ENCODE results near the gene IL24.
"Not testable (repeated sequence)": the region's sequence is repeated elsewhere in the genome, so short reads cannot be mapped to it uniquely, and the experiment has no call there.

The IL24 gene

DNA sequence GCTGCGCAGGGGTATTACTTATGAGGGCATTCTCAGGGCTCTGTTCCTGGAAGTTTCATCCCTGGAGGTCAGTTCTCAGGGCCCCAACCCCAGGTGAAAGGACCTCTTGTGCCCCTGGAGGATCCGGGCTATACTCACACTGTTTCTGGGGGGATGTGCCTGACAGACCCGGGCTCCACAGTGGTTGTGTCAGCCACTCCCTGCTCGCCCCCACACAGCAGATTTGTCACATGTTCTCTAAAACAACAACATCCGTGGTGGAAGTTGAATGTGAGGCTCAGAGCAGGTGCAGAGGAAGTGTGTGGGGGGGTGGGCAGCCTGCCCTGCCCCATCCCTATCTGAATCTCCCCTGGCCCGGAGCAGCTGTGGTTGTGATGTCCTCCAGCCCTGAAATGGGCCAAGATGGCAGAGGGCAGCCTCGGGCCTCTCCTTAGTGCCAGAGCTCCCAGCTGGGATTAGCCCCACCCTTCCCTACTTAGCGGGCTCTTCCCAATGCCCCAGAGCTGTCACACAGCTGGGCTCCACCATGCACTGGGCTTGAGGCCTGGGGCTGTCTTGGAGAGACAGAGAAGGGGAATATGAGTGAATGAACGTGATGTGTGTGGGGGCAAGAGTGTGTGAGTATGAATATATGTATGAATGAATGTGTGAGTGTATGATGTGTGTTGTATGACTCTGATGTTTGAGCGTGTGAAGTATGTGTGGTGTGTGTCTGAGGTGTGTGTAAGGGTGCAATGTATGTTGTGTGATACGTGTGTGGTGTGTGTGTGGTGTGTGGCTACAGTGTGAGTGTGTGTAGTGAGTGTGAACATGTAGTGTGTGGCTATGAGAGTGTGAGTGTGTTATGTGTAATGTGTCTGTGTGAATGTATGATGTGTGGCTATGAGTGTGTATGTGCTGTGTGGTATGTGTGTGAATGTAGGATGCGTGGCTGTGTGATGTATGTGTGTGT lies 26.0 kb downstream of the IL24 start:
- Histone ChIP-seq H3K27ac (peak overlapping the region; percentile 89 to 98 (median 95)), H3K9me3 (replicated peaks in 1 of 11) (no peaks in the 10 kb centered on the region; a peak in 2 of 22 replicates), H4K20me1 (no peaks in the 10 kb centered on the region), H3K4me2 (peak overlapping the region; percentile 83 to 97 (median 92)), H3K4me1 (peaks cover 73 to 100% (median 88%) of the 10 kb centered on the region in 10 experiments), H3K27me3 (no peaks in the 10 kb centered on the region), H3K4me3 (peak overlapping the region in 8 of 10 experiments; percentile 18 to 66 (median 54); a peak in 11 of 20 replicates), H3K36me3 (peaks cover 0 to 12% (median 0%) of the 10 kb centered on the region in 11 experiments; a peak in 2 of 22 replicates), H3K9ac (peak overlapping the region; percentile 77 to 89 (median 82); a peak in 21 of 22 replicates)
- TF ChIP-seq Cebpa-rat (IDR thresholded peaks at IDR 0.05) = no peak; a peak in 1 of 22 replicates

DNA sequence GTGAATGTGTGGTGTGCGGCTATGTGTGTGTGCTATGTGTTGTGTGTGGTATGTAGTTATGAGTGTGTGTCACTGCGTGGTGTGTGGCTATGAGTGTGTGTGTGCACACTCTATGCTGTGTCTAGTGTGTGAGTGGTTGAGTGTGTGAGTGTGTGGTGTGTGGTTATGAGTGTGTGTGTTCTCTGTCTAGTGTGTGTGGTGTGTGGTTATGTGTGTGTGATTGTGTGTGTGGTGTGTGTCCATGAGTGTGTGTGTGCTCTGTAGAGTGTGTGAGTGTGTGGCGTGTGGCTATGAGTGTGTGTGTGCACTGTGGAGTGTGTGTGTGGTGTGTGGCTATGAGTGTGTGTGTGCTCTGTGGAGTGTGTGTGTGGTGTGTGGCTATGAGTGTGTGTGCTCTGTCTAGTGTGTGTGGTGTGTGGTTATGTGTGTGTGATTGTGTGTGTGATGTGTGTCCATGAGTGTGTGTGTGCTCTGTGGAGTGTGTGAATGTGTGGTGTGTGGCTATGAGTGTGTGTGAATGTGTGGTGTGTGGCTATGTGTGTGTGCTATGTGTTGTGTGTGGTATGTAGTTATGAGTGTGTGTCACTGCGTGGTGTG lies 26.8 kb downstream of the IL24 start:
- not testable (repeated sequence) for H3K9me3 ChIP-seq (replicated peaks in 1 of 11); H3K36me3 ChIP-seq; H4K20me1 ChIP-seq; H3K4me3 ChIP-seq; H3K27me3 ChIP-seq
- Histone ChIP-seq H3K27ac (peak overlapping the region; percentile 89 to 98 (median 95)), H3K9ac (peak overlapping the region; percentile 66 to 89 (median 82); a peak in 21 of 22 replicates), H3K4me2 (peak overlapping the region; percentile 83 to 97 (median 92)), H3K4me1 (peaks cover 66 to 99% (median 81%) of the 10 kb centered on the region in 10 experiments)

DNA sequence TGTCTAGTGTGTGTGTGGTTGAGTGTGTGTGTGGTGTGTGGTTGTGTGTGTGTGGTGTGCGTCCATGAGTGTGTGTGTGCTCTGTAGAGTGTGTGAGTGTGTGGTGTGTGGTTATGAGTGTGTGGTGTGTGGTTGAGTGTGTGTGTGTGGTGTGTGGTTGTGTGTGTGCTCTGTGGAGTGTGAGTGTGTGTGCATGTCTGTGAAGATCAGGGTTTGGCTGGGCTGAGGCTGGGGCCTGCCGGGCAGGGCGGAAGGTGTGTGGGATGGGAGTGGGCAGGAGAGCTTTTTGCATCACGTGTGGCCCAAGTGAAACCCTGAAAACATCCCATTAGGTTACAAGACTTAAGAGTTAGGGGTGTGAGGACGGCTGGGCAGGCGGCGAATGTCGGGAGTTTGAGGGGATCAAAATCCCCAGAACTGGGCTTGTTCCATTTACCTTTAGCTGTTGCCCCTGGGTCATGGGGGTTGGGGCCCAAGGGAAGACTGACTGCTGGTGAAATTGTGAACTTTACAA lies 27.4 kb downstream of the IL24 start:
- Histone ChIP-seq H3K4me3 (no peak overlapping the region), H3K4me1 (peaks cover 65 to 99% (median 80%) of the 10 kb centered on the region in 10 experiments), H3K9ac (peak overlapping the region; percentile 66 to 89 (median 82)), H3K27me3 (no peaks in the 10 kb centered on the region), H3K9me3 (replicated peaks in 1 of 11) (no peaks in the 10 kb centered on the region; a peak in 1 of 22 replicates), H3K4me2 (peak overlapping the region; percentile 83 to 97 (median 92)), H3K36me3 (no peaks in the 10 kb centered on the region; a peak in 1 of 22 replicates), H3K27ac (peak overlapping the region; percentile 89 to 98 (median 95)), H4K20me1 (no peaks in the 10 kb centered on the region)
- no peak for TF ChIP-seq Cebpa-rat (IDR thresholded peaks at IDR 0.05)

DNA sequence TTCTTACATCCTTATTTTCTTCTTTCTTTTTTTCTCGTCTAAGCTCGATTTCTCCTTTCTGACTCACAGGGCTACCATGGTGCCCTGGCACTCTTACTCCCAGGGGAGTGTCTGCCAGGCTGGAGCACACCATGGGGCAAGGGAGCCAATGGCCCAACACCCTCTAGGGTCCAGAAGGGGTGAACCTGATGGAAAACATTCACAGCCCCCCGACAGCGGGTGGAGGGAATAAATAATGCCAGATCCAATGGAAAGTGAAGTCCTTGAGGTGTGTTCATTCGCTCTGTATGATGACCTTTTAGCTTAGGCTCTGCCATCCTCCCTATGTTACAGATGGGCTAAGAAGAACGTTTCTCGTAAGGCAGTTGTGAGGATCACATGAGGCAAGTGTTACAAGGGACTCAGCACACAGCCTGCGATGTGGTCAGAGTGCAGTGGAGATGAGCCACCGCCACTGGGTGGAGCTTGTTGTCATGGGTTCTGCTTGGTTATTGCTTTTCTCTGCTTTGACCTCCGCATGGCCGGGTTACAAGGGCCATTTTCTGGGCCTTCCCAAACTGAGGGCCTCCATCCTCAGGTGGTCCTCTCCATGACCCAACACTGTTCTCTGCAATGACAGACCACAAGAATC lies 28.0 kb downstream of the IL24 start:
- H3K9ac ChIP-seq = peak overlapping the region; percentile 16 to 88 (median 81); a peak in 19 of 22 replicates
- TF ChIP-seq Cebpa-rat (IDR thresholded peaks at IDR 0.05) = peak in 2 of 11 experiments; percentile 36 to 53; a peak in 3 of 22 replicates
- no peaks in the 10 kb centered on the region; a peak in 1 of 22 replicates for H3K9me3 ChIP-seq (replicated peaks in 1 of 11)
- H3K27me3 ChIP-seq = no peaks in the 10 kb centered on the region
- peak overlapping the region; percentile 83 to 97 (median 92) for H3K4me2 ChIP-seq
- no peaks in the 10 kb centered on the region; a peak in 1 of 22 replicates for H3K36me3 ChIP-seq
- peaks cover 65 to 99% (median 80%) of the 10 kb centered on the region in 10 experiments for H3K4me1 ChIP-seq
- H4K20me1 ChIP-seq = no peaks in the 10 kb centered on the region
- peak overlapping the region; percentile 89 to 98 (median 95) for H3K27ac ChIP-seq
- H3K4me3 ChIP-seq = no peak overlapping the region

DNA sequence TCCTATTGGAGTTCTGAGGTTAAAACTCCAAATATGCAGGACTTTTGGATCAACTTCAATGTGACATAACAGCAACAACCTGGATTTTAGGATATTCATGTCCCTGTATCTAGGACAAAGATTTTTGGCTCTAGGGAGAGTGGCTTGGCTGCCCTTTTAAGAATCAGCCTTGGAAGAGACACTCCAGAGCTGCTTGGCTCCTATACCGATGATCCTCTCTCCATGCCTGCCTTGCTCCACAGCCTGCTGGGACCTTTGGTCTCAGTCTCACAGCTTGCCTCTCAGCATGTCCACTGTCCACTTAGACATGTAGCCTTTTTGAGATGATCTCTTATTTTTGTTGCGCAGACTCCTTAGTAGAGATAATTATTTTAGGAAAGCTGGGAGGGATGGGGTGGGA lies 29.0 kb downstream of the IL24 start:
- H3K4me2 ChIP-seq = peak overlapping the region in 4 of 11 experiments; percentile 52 to 83 (median 65); a peak in 7 of 22 replicates
- H3K4me3 ChIP-seq = no peak overlapping the region
- H4K20me1 ChIP-seq = no peaks in the 10 kb centered on the region
- no peak for TF ChIP-seq Cebpa-rat (IDR thresholded peaks at IDR 0.05)
- H3K9ac ChIP-seq = peak overlapping the region in 1 of 11 experiments; percentile 22; a peak in 1 of 22 replicates
- peak overlapping the region in 8 of 11 experiments; percentile 39 to 94 (median 54); a peak in 14 of 22 replicates for H3K27ac ChIP-seq
- no peaks in the 10 kb centered on the region for H3K27me3 ChIP-seq
- peaks cover 65 to 99% (median 80%) of the 10 kb centered on the region in 10 experiments for H3K4me1 ChIP-seq
- H3K9me3 ChIP-seq (replicated peaks in 1 of 11) = no peaks in the 10 kb centered on the region
- H3K36me3 ChIP-seq = no peaks in the 10 kb centered on the region

DNA sequence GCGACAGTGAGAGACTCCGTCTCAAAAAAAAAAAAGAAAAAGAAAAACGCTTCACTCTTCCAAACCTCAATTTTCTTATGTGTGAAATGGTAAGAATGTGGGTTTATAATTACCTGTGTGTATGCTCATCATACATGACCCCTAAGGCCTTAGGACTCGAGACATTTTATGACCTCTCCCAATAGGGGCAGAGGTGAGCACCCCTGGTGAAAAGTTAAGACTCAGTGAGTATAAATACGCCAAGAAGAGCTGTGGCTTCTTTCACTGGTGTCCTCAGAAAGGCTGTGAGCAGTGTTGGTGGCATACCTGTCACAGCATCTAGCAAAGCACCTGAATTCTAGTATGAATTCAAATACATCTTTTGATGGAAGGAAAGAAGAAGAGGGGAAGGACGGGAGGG lies 32.3 kb downstream of the IL24 start:
- peak overlapping the region in 6 of 11 experiments; percentile 39 to 70 (median 62); a peak in 10 of 22 replicates for H3K9ac ChIP-seq
- TF ChIP-seq Cebpa-rat (IDR thresholded peaks at IDR 0.05) = no peak
- H3K27ac ChIP-seq = peak overlapping the region in 9 of 11 experiments; percentile 60 to 88 (median 82); a peak in 17 of 22 replicates
- H3K27me3 ChIP-seq = no peaks in the 10 kb centered on the region
- peak overlapping the region; percentile 75 to 88 (median 83) for H3K4me2 ChIP-seq
- no peaks in the 10 kb centered on the region for H4K20me1 ChIP-seq
- H3K36me3 ChIP-seq = no peaks in the 10 kb centered on the region
- peaks cover 40 to 92% (median 73%) of the 10 kb centered on the region in 10 experiments for H3K4me1 ChIP-seq
- H3K4me3 ChIP-seq = no peak overlapping the region
- no peaks in the 10 kb centered on the region for H3K9me3 ChIP-seq (replicated peaks in 1 of 11)

DNA sequence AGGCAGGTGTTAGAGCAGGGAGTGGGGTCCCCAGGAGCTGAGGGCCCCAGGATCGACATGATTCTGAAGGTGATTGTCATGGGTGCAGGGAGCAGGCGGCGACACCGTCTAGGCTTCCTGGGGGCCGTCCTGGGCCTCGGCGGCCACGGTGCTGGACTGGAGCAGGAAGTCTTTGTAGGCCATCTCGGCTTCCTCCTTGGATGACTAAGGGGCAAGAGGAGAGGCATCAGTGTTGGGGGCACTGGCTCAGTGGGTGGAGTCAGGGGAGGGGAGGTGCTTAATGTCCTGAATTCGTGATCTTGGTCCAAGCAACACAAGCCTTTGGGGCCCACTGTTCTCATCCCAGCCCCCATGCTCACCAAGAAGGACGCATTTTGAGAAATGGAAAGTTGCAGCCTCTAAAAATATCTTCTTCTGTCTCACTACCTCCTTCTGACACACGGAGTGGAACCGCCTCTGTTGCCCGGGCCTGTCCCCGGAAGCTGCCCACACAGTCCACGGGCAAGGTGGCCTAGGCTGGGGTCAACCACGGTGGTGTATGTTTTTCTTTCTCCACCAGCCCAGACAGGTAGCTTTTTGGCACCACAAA lies 33.1 kb downstream of the IL24 start:
- H3K36me3 ChIP-seq = no peaks in the 10 kb centered on the region
- H3K9ac ChIP-seq = peak overlapping the region; percentile 19 to 70 (median 58); a peak in 17 of 22 replicates
- TF ChIP-seq Cebpa-rat (IDR thresholded peaks at IDR 0.05) = no peak
- no peaks in the 10 kb centered on the region for H3K27me3 ChIP-seq
- H4K20me1 ChIP-seq = no peaks in the 10 kb centered on the region
- H3K27ac ChIP-seq = peak overlapping the region; percentile 60 to 88 (median 79)
- peak overlapping the region in 6 of 10 experiments; percentile 6 to 25 (median 18); a peak in 6 of 20 replicates for H3K4me3 ChIP-seq
- peak overlapping the region; percentile 75 to 88 (median 83) for H3K4me2 ChIP-seq
- no peaks in the 10 kb centered on the region for H3K9me3 ChIP-seq (replicated peaks in 1 of 11)
- peaks cover 32 to 84% (median 65%) of the 10 kb centered on the region in 10 experiments for H3K4me1 ChIP-seq

DNA sequence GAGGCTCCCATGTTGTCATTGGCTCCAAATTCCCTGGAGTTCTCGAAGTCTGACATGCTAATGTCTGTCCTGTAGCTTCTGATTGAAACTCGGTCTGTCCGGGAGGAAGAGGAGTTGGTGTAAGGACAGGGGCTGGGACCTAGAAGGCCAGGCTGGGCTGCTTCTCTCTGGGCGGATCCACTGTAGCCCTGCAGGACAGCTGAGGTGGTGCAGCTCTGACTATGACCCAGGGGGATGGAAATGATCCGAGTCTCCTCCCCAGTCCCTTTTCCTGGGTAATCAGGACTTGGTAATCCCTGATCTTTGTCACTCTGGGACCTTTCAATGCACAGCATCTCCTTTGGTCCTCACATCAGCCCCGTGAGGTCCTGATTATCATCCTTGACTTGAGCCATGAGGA lies 34.5 kb downstream of the IL24 start:
- H3K4me1 ChIP-seq = peaks cover 28 to 70% (median 56%) of the 10 kb centered on the region in 10 experiments
- no peak for TF ChIP-seq Cebpa-rat (IDR thresholded peaks at IDR 0.05)

More for the DNA sequence above, 34.5 kb downstream of the IL24 start:
- Histone ChIP-seq H3K27me3 (no peaks in the 10 kb centered on the region), H3K4me2 (peak overlapping the region; percentile 75 to 88 (median 83); a peak in 21 of 22 replicates), H3K36me3 (no peaks in the 10 kb centered on the region), H3K27ac (peak overlapping the region in 8 of 11 experiments; percentile 14 to 88 (median 83); a peak in 12 of 22 replicates), H3K4me3 (no peak overlapping the region), H3K9ac (no peak overlapping the region; a peak in 2 of 22 replicates), H4K20me1 (no peaks in the 10 kb centered on the region), H3K9me3 (replicated peaks in 1 of 11) (no peaks in the 10 kb centered on the region)

All from BLaER1 treated with 17β-estradiol and CSF1 and Interleukin-3, amounts not matched to agents 10 nM and 100 nM (cell line).